ENCODE results near the gene GRM1.
"Not testable (repeated sequence)": the region's sequence is repeated elsewhere in the genome, so short reads cannot be mapped to it uniquely, and the experiment has no call there.

The GRM1 gene

DNA sequence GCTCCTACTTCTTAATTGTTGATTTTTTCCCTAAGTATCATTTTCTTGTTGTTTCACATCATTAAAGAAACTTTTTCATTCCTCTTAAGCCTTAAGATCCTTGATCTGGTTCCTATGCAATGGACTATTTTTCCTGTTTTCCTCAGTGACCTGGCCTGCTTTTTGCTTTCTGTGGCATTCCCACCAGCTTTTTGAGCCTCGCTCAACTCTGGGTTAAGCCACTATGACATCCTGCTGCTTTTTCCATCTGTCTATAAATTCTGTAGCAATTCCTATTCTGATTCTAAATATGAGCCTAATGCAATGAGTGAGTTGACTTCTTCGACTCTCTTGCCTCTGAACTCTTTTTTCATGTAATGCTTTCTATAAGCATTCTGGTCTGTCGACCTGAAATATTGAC lies 160.3 kb downstream of the GRM1 start:
- no peak for DNase-seq (ENCODE audit: extremely low read depth in 1 of 2, low read depth in 1 of 2)

DNA sequence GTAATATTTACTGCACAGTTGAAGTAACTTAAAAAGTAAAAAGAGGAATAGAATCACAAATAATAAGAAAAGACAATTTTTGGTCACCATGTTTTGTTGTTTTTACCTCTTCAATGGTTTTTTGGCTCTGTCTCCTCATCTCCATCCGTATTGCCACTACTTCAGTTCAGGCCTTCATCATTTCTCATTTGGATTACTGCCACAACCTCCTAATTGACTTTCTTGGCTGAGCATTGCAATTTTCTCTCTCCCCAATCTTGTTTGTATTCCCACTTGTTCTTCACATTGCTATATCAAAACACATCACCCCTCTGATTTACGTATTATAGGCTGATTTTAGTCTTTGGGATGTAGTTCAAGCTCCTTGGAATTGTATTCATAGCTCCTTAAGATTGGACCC lies 161.7 kb downstream of the GRM1 start:
- DNase-seq (ENCODE audit: extremely low read depth in 1 of 2, low read depth in 1 of 2), result no peak

DNA sequence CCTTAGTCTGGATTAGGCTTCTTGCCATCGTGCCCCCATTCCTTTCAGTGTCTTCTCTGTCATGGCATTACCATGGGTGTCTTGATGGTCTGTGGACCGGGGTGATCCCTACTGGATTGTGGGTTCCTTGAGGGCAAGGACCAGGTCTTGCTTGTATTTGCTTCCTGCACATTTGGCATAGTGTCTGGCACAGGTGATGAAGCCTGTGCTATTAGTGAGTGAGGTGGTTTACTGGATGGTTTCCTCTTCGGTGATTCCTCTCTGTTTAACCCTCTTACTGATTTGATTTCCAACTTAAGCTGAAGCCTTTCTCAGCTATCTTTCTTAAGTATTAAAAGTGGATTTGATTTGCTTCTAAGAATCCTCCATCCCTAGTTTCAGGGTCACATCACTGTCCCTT lies 162.3 kb downstream of the GRM1 start:
- no peak for DNase-seq (ENCODE audit: extremely low read depth in 1 of 2, low read depth in 1 of 2)

DNA sequence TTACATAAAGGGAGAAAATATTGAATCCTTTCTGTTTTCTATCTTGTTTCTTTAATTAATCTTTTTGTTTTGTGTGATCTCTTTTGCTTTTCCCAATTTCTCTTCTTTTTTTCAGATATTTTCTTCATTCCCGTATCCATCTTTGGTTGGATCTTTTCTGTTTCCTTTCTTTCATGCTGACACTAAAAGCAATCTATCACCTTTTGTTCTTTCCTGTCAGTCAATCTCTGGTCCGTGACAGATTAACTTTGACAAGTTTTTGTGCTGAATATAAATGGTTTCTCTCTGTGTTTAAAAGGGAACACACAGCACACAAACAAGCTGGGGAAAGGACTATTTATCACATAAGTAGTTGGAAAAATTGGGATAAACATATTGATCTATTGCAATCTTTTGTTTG lies 162.8 kb downstream of the GRM1 start:
- DNase-seq (ENCODE audit: extremely low read depth in 1 of 2, low read depth in 1 of 2), result no peak

DNA sequence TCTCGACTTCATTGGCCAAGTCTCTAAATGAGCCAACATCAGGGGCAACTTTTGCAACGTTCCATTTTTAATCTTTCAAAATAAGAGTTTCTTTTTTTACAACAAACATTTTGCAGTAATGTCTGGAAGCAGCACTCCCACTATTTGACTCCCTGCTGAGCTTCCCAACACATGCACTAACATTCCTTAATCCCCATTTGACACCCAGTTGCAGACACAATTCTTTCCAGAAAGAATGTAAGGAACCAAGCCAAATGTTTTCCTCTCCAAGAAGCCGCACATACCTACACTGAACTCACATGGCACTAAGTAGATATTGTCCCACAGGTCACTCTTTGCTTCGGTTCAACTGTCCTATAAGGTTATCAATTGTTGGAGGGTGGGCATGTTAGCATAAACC lies 165.6 kb downstream of the GRM1 start:
- no peak for DNase-seq (ENCODE audit: extremely low read depth in 1 of 2, low read depth in 1 of 2)

DNA sequence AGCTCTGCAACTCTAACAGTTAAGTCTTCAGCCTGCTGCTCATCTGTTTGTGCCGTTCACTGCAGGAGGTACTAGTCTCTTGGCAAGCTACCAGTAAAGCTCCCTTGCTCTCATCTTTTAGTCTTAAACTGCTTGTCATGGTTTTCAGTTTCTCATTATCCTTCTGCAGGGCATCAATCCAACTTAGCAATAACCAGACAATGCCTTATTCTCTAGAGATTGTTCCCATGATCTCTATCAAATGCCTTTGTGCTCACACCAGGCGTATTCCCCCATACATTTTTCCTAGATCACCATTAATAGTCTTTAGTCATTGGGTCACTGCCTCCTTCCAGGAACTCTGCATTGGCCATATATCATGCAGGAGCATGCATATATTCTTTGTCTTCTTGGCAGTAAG lies 171.3 kb downstream of the GRM1 start:
- no peak for DNase-seq (ENCODE audit: extremely low read depth in 1 of 2, low read depth in 1 of 2)

DNA sequence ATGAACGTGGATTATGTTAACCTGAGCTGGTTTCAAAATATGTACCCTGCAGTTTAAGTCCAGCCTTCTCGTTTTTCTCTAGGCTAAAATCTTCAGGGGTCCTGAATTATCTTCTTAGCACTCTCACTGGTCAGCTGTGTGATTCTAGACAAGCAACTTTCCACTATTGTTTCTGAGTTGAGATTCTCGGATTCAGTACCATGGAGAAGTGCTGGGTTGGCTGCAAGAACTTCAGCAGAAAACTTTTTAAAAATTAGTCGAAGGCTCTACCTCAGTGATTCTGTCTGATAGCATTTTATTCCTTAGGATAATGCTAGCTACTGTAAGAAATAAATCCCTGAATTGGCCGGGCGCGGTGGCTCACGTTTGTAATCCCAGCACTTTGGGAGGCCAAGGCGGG lies 173.7 kb downstream of the GRM1 start:
- DNase-seq (ENCODE audit: extremely low read depth in 1 of 2, low read depth in 1 of 2), result no peak

DNA sequence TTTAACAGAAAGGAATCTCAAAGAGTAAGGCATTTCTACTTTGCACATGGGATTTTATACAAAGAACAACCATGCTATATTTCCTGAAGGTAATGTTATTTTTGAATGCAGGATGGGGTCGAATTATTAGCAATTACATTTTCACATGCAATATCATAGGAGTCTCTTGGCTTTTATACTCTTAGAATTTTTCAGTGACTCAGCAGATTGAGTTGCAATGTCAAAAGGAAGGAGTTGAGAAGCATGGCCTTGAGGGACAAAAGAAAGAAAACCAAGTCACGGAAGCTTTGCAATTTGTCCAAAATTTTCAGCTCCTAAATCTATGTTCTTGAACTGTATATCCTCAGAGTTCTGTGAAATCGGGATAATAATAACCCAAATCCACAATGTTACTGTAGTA lies 181.1 kb downstream of the GRM1 start:
- DNase-seq (ENCODE audit: extremely low read depth in 1 of 2, low read depth in 1 of 2), result no peak

DNA sequence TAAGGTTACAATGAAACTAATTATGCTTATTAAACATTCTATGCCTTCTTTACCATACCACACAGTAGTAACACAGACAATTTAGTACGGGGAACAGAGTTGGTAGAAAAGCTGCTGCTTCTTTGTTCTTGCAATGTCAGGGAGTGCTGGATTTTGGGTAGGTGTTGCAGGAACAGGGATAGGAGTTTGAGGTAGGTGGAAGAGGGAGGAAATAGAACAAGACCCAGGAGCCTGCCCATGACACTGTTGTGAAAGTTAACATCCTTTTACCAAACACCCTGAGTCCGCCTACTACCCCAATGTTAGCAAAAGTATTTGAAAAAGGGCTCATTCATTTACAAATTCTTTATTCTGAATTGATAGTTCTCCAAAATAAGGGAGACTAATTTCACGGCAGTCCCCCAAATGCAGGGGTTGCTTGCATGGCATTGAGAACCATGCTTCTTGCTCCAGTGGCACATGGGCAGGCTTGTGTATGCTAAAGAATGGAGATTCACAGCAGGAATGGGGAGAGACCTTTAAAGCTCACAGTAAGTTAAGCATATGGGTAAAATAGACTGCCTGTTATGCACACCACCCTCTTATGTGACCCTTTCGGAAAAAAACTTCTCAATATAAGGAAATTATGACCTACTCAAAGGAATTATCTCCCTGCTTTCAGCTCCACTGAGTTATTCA lies 181.7 kb downstream of the GRM1 start:
- no peak for DNase-seq (ENCODE audit: extremely low read depth in 1 of 2, low read depth in 1 of 2)

DNA sequence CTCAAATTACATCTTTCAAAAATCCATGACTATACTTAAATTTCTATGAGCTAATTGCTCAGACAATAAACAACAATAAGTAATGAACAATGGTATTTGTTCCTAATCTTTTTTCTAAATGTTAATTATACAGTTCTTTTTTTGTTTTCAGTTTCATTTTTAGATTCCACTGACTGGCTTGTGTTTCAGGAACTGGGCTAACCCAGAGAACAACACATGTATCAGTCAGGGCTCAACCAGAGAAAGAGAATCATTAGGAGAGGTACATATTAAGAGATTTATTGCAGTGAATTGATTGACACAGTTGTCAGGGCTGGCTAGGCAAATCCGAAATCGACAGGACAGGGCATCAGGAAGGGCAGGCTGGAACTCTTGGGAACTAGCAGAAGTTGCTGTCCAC lies 182.8 kb downstream of the GRM1 start:
- DNase-seq (ENCODE audit: extremely low read depth in 1 of 2, low read depth in 1 of 2), result no peak

DNA sequence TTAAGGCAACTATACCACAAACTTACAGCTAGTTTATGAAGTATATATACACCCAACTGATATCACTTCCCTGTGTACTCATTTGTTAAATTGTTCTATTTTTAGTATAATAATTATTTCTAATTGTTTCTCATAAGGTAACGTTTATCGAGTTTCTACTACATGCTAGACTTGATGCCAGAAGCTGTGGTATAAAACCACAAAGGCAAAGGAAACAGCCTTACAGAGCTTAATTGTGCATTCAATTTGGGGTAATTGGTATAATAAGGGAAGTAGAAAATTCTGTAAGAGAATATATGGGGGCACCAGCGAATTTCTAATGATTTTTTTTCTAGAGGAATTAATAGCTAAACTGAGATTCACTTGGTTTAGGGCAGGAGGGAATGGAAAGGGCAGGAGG lies 183.9 kb downstream of the GRM1 start:
- DNase-seq (ENCODE audit: extremely low read depth in 1 of 2, low read depth in 1 of 2), result no peak

DNA sequence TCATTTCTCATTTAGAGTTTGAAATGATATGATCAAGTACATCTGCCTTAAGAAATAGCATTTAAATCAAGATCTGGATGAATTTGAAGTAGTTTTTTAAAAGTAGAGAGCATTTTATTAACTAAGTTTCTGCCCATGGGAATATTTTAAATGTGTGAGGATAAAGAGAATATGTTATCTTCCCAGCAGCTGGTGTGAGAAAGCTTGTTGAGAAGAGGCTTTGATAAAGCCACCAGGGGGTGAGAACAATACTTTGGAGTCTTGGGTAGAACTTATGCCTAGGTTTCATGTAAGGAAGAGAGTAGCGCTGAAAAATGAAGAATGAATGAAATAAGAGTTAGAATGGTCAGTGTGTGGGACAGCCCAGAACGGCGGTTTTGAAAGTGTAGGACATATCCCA lies 190.2 kb downstream of the GRM1 start:
- no peak for DNase-seq (ENCODE audit: extremely low read depth in 1 of 2, low read depth in 1 of 2)

DNA sequence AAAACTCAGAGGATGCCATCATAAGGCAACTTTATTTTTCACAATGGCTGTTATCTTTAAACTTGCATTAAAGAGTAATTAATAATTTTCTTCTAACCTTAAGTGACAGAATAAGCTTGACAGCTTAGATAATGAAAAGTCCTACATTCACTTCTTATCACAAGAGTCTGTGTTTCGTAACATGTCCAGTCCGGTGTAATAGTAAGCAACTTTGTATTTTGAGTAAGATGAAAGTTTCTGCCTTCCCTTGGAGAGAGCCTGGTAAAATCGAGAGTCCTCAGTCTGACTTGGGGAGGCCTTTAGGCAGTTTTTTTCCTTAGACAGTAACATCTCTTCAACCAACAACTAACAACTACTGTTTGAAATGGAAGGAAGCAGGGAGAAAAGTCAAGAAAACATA lies 195.6 kb downstream of the GRM1 start:
- DNase-seq (ENCODE audit: extremely low read depth in 1 of 2, low read depth in 1 of 2), result no peak

DNA sequence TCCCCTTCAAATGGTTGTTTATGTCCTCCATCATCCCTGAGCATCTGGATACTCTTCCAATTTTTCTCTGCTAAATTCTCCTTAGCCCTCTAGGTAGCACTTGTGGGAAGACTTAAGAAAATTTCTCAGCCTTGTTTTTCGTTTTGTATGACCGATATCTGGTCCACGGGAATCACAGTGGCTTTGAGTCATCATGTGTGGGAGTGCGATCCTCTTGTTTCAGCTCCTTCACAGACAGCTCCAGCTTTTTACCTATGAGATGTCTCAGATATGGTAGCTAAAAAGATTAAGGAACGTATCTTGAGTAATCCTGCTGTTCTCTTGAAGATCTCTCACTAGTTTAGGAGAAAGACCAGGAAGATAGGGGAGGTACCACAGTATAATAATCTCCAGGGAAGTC lies 196.1 kb downstream of the GRM1 start:
- DNase-seq (ENCODE audit: extremely low read depth in 1 of 2, low read depth in 1 of 2), result no peak

DNA sequence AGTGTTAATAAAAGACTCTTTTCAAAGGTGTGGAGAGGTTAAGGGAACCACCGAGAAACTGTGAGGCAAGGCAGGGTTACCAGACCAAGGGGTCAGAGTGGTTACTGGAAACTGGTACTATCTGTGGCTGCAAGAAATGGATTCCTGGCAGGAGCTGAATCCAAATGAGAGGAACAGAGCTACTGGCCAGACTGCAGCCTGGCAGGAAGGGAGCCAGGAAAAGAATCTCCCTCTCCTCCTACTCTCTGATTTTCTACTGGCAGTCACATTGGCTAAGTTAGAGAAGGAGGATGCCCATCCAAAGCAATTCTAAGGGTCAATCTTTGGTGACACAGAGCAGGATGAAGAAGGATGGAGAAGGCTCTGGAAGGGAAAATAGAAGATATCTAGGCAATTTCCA lies 211.5 kb downstream of the GRM1 start:
- no peak for DNase-seq (ENCODE audit: extremely low read depth in 1 of 2, low read depth in 1 of 2)

DNA sequence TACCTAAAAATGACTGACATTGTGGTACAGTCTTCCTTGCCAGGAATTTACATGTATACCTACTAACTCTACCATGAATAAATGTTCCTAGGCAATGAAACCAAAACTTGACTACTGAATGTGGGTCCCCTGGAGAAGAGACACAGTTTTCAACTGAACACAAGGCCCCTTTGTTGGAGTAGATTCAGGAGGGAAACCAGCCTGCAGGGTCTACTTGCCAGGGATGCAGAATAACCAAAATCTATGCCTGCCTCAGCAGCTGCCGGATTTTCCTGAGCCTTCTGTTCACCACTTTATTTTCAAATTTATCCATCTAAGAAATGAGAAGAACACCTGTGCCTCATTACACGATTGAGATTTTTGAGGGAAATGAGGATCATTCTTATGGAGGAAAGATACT lies 211.9 kb downstream of the GRM1 start:
- no peak for DNase-seq (ENCODE audit: extremely low read depth in 1 of 2, low read depth in 1 of 2)

DNA sequence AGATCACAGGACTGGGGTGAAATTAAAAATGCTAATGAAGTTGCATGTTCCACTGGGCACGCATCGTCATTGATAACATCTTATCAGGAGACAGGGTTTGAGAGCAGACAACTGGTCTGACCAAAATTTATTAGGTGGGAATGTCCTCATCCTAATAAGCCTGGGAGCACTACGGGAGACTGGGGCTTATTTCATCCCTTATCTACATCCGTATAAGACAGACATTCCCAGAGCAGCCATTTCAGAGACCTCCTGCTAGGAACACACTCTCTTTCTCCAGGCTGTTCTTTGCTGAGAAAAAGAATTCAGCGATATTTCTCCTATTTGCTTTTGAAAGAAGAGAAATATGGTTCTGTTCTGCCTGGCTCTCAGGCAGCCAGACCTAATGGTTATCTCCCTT lies 214.8 kb downstream of the GRM1 start:
- not testable (repeated sequence) for DNase-seq (ENCODE audit: extremely low read depth in 1 of 2, low read depth in 1 of 2)

DNA sequence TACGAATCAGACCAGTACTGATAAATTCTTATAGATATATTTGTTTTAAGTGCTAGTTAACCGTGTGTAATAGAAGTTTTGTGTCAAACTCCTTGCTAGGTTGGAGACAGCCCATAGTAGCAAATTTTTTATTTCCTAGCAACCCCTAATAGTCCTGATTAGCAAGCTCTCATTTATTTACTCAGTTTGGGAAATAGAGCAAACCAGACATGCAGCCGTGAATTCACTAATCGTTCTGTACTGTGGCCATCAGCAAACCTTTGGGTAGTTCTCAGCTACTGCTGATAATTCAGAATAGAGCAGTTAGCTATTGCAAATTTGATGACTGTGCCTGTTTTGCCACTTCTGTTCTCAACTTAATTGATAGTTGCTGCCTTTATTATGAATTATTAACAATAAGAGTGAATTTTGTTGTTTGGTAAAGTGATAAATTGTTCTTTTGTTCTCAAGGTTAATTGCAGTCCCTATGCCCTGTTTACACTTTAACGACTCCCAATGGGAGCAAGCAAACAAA lies 215.8 kb downstream of the GRM1 start:
- no peak for DNase-seq (ENCODE audit: extremely low read depth in 1 of 2, low read depth in 1 of 2)

DNA sequence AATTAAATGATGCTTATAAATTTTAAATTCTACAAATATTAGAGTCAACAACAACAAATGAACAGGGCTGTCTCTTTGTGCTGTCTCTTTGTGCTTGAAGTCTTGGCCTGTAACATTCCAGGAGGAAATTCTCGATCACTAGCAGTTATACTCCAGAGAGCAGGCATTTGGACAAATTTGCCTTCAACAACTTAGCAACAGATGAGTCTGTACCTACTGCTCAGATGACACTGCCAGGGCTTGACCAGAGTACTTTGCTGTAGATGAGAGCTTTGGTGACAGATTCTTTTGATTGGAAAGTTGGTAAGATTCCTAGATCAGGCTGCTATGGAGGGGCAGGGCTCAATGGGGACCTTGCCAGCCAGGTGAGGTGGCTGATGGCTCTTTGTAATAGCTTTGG lies 217.2 kb downstream of the GRM1 start:
- no peak for DNase-seq (ENCODE audit: extremely low read depth in 1 of 2, low read depth in 1 of 2)

DNA sequence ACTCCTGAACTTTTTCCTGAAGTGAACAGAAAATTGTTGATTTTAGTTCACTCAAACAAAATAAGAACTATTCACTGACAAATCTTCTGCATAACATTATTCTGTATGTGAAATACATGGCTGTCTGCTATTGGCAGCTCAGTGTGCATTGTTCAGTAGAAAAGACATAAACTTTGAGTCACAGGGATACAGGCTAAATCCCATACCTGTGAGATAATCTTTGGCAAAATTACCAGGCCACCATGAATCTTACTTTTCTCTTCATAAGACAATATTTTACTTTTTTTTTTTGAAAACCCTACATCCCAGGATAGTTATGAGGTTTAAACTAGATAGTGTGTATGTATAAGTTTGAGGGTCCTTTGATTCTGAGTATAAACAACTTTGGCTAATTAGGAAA lies 224.8 kb downstream of the GRM1 start:
- no peak for DNase-seq (ENCODE audit: extremely low read depth in 1 of 2, low read depth in 1 of 2)

DNA sequence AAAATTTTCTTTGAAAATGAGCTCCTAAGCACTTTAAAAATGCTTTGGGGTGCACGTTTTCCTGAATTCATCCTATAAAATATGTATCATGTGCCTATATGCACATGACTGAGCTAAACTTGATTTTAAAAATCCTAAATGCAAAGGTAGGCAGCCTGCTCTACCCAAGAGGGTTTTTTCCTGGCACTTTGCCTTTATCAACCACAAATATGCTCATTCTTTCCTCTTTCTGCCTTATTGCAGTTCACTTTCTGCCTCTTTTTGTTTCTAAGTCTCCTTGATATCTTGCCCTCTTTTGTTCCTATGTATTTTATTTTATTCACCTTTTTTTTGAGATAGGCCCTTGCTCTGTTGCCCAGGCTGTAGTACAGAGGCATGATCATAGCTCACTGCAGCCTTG lies 229.3 kb downstream of the GRM1 start:
- DNase-seq (ENCODE audit: extremely low read depth in 1 of 2, low read depth in 1 of 2), result no peak

DNA sequence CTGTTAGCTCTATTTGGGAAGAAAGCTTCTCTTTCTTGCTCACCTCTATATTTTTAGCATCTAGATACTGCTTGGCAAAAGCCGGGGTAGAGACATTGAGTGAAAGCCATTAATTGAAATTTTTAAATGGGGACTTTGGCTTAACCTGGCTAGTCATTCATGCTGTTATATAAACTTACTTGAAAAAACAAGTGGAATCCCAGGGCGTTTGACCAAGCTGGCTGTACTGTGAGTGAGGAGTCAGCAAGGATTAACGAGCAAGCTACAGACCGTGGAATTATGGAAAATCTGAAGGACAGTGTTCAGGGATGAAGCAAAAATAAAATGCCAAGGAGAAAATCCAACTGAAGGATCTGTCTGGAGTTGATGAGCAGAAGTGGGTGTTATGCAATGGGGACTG lies 232.0 kb downstream of the GRM1 start:
- DNase-seq (ENCODE audit: extremely low read depth in 1 of 2, low read depth in 1 of 2), result no peak

DNA sequence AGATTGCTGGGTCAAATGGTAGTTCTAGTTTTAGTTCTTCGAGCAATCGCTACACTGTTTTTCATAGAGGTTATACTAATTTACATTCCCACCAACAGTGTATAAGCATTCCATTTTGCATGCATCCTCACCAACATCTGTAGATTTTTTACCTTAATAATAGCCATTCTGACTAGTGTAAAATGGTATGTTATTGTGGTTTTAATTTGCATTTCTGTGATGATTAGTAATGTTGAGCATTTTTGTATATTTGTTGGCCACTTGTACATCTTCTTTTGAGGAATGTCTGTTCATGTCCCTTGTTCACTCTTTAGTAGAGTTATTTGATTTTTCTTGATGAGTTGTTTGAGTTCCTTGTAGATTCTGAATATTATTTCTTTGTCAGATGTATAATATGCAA lies 236.2 kb downstream of the GRM1 start:
- no peak for DNase-seq (ENCODE audit: extremely low read depth in 1 of 2, low read depth in 1 of 2)

All from activated CD8-positive, alpha-beta memory T cell treated with anti-CD3 and anti-CD28 coated beads for 1 hour (primary cell).